AML-193 (cell line): ENCODE results near the gene ZNF98.

Source experiments
- DNase-seq, 2 experiments: peaks; one replicate each; lab custom pipeline; 2025; lab: John Stamatoyannopoulos, UW

Gene ZNF98

GRCh38 chr19:22422211-22422610 lies at the start of gene ZNF98:
Gene ZNF98 (minus strand): TSS chr19:22422346. CDS start chr19:22422224, 122 bp downstream.
- DNase-seq = no peak

GRCh38 chr19:22446605-22447004 lies 24.5 kb upstream of the ZNF98 start:
- no peak for DNase-seq

- no peak for DNase-seq
Measured at GRCh38 chr19:22438011-22438410, 15.9 kb upstream of the ZNF98 start.

GRCh38 chr19:22427960-22428913 lies 6.1 kb upstream of the ZNF98 start:
- no peak for DNase-seq

- DNase-seq = no peak
Measured at GRCh38 chr19:22427547-22427946, 5.4 kb upstream of the ZNF98 start.

GRCh38 chr19:22426901-22427300 lies 4.8 kb upstream of the ZNF98 start:
- DNase-seq = no peak

- no peak for DNase-seq
Measured at GRCh38 chr19:22421797-22422196, 349 bp downstream of the ZNF98 start.

GRCh38 chr19:22354665-22355064 lies 67.5 kb downstream of the ZNF98 start:
- DNase-seq = no peak
